ENCODE data around the gene CCDC136. TPM values are rescaled to one million over a fixed set of nuclear protein-coding genes. Genes with fewer than 3 reads are reported as not detected.

CCDC136 gene
- total RNA-seq, 2 donors from 2014 or later, result 15.1 to 23.8 TPM

- Mint-ChIP-seq H3K4me3 (no peak overlapping the region), H3K36me3 (no peaks in the 10 kb centered on the region), H3K27me3 (no peaks in the 10 kb centered on the region), H3K4me1 (ENCODE audit: low read depth in 2 of 2) (no peaks in the 10 kb centered on the region), H3K9me3 (no peaks in the 10 kb centered on the region), H3K27ac (no peak overlapping the region)
- ATAC-seq, result no peak
- no peak for DNase-seq (ENCODE audit: low spot score)
Measured at GRCh38 chr7:128835790-128836641, 44.2 kb downstream of the CCDC136 start.

GRCh38 chr7:128836729-128837348 is 45.1 kb downstream of the CCDC136 start:
- DNase-seq (ENCODE audit: low spot score), result no peak
- ATAC-seq, result no peak

GRCh38 chr7:128837521-128837921 is 45.8 kb downstream of the CCDC136 start:
- H3K4me1 Mint-ChIP-seq (ENCODE audit: low read depth in 2 of 2), result peaks cover 0 to 3% of the 10 kb centered on the region in 2 donors
- H3K27me3 Mint-ChIP-seq, result no peaks in the 10 kb centered on the region
- ATAC-seq (no peak), DNase-seq (ENCODE audit: low spot score) (no peak)
- H3K4me3 Mint-ChIP-seq, result no peak overlapping the region
- no peaks in the 10 kb centered on the region for H3K36me3 Mint-ChIP-seq
- no peaks in the 10 kb centered on the region for H3K9me3 Mint-ChIP-seq
- H3K27ac Mint-ChIP-seq, result no peak overlapping the region

More at GRCh38 chr7:128836729-128837348, 45.1 kb downstream of the CCDC136 start:
- Mint-ChIP-seq H3K36me3 (no peaks in the 10 kb centered on the region), H3K9me3 (no peaks in the 10 kb centered on the region), H3K27me3 (no peaks in the 10 kb centered on the region), H3K4me3 (no peak overlapping the region), H3K4me1 (ENCODE audit: low read depth in 2 of 2) (no peaks in the 10 kb centered on the region), H3K27ac (no peak overlapping the region)

- H3K4me1 Mint-ChIP-seq (ENCODE audit: low read depth in 2 of 2), result peaks cover 0 to 3% of the 10 kb centered on the region in 2 donors
- DNase-seq (ENCODE audit: low spot score) (no peak), ATAC-seq (no peak)
- no peaks in the 10 kb centered on the region for H3K9me3 Mint-ChIP-seq
- no peak overlapping the region for H3K27ac Mint-ChIP-seq
- no peaks in the 10 kb centered on the region for H3K36me3 Mint-ChIP-seq
- no peak overlapping the region for H3K4me3 Mint-ChIP-seq
- H3K27me3 Mint-ChIP-seq, result no peaks in the 10 kb centered on the region
Measured at GRCh38 chr7:128838109-128838779, 46.5 kb downstream of the CCDC136 start.

GRCh38 chr7:128838981-128839731 is 47.4 kb downstream of the CCDC136 start:
- ATAC-seq (no peak), DNase-seq (ENCODE audit: low spot score) (no peak)
- H3K4me3 Mint-ChIP-seq, result no peak overlapping the region
- H3K4me1 Mint-ChIP-seq (ENCODE audit: low read depth in 2 of 2), result peaks cover 0 to 3% of the 10 kb centered on the region in 2 donors
- no peak overlapping the region for H3K27ac Mint-ChIP-seq
- no peaks in the 10 kb centered on the region for H3K36me3 Mint-ChIP-seq
- no peaks in the 10 kb centered on the region for H3K9me3 Mint-ChIP-seq
- H3K27me3 Mint-ChIP-seq, result no peaks in the 10 kb centered on the region

GRCh38 chr7:128839751-128840177 is 48.0 kb downstream of the CCDC136 start:
- Mint-ChIP-seq H3K27ac (no peak overlapping the region), H3K4me3 (no peak overlapping the region), H3K9me3 (no peaks in the 10 kb centered on the region), H3K36me3 (no peaks in the 10 kb centered on the region), H3K4me1 (ENCODE audit: low read depth in 2 of 2) (peaks cover 0 to 3% of the 10 kb centered on the region in 2 donors), H3K27me3 (no peaks in the 10 kb centered on the region)
- DNase-seq (ENCODE audit: low spot score), result no peak
- no peak for ATAC-seq

- peaks cover 0 to 3% of the 10 kb centered on the region in 2 donors for H3K4me1 Mint-ChIP-seq (ENCODE audit: low read depth in 2 of 2)
- no peak for ATAC-seq
- no peak for DNase-seq (ENCODE audit: low spot score)
- no peak overlapping the region for H3K27ac Mint-ChIP-seq
- H3K9me3 Mint-ChIP-seq, result no peaks in the 10 kb centered on the region
- H3K4me3 Mint-ChIP-seq, result no peak overlapping the region
- H3K36me3 Mint-ChIP-seq, result no peaks in the 10 kb centered on the region
- no peaks in the 10 kb centered on the region for H3K27me3 Mint-ChIP-seq
Measured at GRCh38 chr7:128840326-128841170, 48.8 kb downstream of the CCDC136 start.

GRCh38 chr7:128841171-128841690 is 49.5 kb downstream of the CCDC136 start:
- DNase-seq (ENCODE audit: low spot score), result no peak
- no peak overlapping the region for H3K27ac Mint-ChIP-seq
- no peaks in the 10 kb centered on the region for H3K9me3 Mint-ChIP-seq
- no peak for ATAC-seq
- H3K4me1 Mint-ChIP-seq (ENCODE audit: low read depth in 2 of 2), result peaks cover 0 to 3% of the 10 kb centered on the region in 2 donors
- no peaks in the 10 kb centered on the region for H3K27me3 Mint-ChIP-seq
- H3K36me3 Mint-ChIP-seq, result no peaks in the 10 kb centered on the region
- no peak overlapping the region for H3K4me3 Mint-ChIP-seq

- no peak for DNase-seq (ENCODE audit: low spot score)
- H3K27me3 Mint-ChIP-seq, result no peaks in the 10 kb centered on the region
- ATAC-seq, result peak; percentile 51 to 65
- H3K9me3 Mint-ChIP-seq, result no peaks in the 10 kb centered on the region
- peaks cover 0 to 3% of the 10 kb centered on the region in 2 donors for H3K4me1 Mint-ChIP-seq (ENCODE audit: low read depth in 2 of 2)
- H3K36me3 Mint-ChIP-seq, result no peaks in the 10 kb centered on the region
- H3K27ac Mint-ChIP-seq, result no peak overlapping the region
- no peak overlapping the region for H3K4me3 Mint-ChIP-seq
Measured at GRCh38 chr7:128841921-128842673, 50.3 kb downstream of the CCDC136 start.

- Mint-ChIP-seq H3K4me3 (no peak overlapping the region), H3K9me3 (no peaks in the 10 kb centered on the region)
- ATAC-seq, result no peak
Measured at GRCh38 chr7:128842674-128843641, 51.2 kb downstream of the CCDC136 start.

GRCh38 chr7:128843938-128844621 is 52.3 kb downstream of the CCDC136 start:
- DNase-seq (ENCODE audit: low spot score) (no peak), ATAC-seq (no peak)
- H3K9me3 Mint-ChIP-seq, result no peaks in the 10 kb centered on the region
- H3K36me3 Mint-ChIP-seq, result no peaks in the 10 kb centered on the region
- H3K4me1 Mint-ChIP-seq (ENCODE audit: low read depth in 2 of 2), result peaks cover 0 to 3% of the 10 kb centered on the region in 2 donors
- H3K4me3 Mint-ChIP-seq, result no peak overlapping the region
- H3K27me3 Mint-ChIP-seq, result no peaks in the 10 kb centered on the region
- H3K27ac Mint-ChIP-seq, result no peak overlapping the region

More at GRCh38 chr7:128842674-128843641, 51.2 kb downstream of the CCDC136 start:
- Mint-ChIP-seq H3K27ac (no peak overlapping the region), H3K4me1 (ENCODE audit: low read depth in 2 of 2) (peaks cover 0 to 3% of the 10 kb centered on the region in 2 donors), H3K36me3 (no peaks in the 10 kb centered on the region), H3K27me3 (no peaks in the 10 kb centered on the region)
- DNase-seq (ENCODE audit: low spot score), result no peak
